GM12891 (cell line): Measurements from ENCODE around the gene CARM1.

Source experiments
- DNase-seq: peaks from one replicate; pipeline ENCODE4 v3.0.0; 2011; ENCODE audit warnings: low spot score; ENCODE audit not compliant: insufficient read length
- FAIRE-seq: peaks from 2 replicates; lab custom pipeline; 2011; peaks lifted over from hg19 to GRCh38; lab: Jason Lieb, UNC
- PAX5 ChIP-seq: IDR thresholded peaks from 2 replicates; pipeline ENCODE4 v1.6.1; 2011; ENCODE audit warnings: low read length, moderate library complexity, mild to moderate bottlenecking; ENCODE audit not compliant: insufficient read depth, severe bottlenecking
- POLR2A ChIP-seq: IDR thresholded peaks from 2 replicates; pipeline ENCODE4 v1.6.1; 2011; ENCODE audit warnings: low read depth, low read length, control low read depth
- POLR2AphosphoS5 ChIP-seq: IDR thresholded peaks from 2 replicates; pipeline ENCODE4 v1.6.1; 2011; ENCODE audit warnings: low read depth, low read length, control low read depth
- POU2F2 ChIP-seq: IDR thresholded peaks from 2 replicates; pipeline ENCODE4 v1.6.1; 2011; ENCODE audit warnings: low read depth, mild to moderate bottlenecking, control low read depth, low read length, moderate library complexity
- SPI1 ChIP-seq: IDR thresholded peaks from 2 replicates; pipeline ENCODE4 v1.6.1; 2011; ENCODE audit warnings: low read depth, low read length, control low read depth
- TAF1 ChIP-seq: IDR thresholded peaks from 2 replicates; pipeline ENCODE4 v1.6.1; 2011; ENCODE audit warnings: low read depth, low read length, control low read depth

Gene CARM1

DNA sequence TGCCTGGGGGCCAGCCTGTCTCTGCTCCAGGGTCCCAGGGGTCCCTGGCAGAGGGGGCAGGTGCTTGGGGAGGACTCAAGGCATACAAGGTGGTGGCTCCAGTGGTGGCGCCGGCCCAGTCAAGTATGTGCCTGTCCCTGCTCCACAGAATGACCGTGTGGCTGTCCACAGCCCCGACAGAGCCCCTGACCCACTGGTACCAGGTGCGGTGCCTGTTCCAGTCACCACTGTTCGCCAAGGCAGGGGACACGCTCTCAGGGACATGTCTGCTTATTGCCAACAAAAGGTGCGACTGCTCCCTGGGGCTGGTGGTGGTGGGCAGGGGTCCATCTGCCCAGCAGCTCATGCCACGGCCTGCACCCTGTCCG is 48.9 kb downstream of the CARM1 start:
- TF ChIP-seq TAF1 (no peak), POU2F2 (no peak), POLR2AphosphoS5 (no peak)
- FAIRE-seq (no peak), DNase-seq (no peak)

- TF ChIP-seq POLR2A = no peak
- no peak for TF ChIP-seq POLR2AphosphoS5
- TF ChIP-seq TAF1 = no peak
- no peak for TF ChIP-seq POU2F2
- TF ChIP-seq PAX5 = no peak
- DNase-seq = no peak
- FAIRE-seq = no peak
Observed at GRCh38 chr19:10920781-10921180, 49.4 kb downstream of the CARM1 start.

- no peak for FAIRE-seq
- TF ChIP-seq TAF1 (no peak), POU2F2 (0 out of 2 replicates have a peak, but pooled peaks have one; percentile 31), POLR2AphosphoS5 (0 out of 2 replicates have a peak, but pooled peaks have one; percentile 3)
- no peak for DNase-seq
Observed at GRCh38 chr19:10921199-10921909, 50.0 kb downstream of the CARM1 start.

DNA sequence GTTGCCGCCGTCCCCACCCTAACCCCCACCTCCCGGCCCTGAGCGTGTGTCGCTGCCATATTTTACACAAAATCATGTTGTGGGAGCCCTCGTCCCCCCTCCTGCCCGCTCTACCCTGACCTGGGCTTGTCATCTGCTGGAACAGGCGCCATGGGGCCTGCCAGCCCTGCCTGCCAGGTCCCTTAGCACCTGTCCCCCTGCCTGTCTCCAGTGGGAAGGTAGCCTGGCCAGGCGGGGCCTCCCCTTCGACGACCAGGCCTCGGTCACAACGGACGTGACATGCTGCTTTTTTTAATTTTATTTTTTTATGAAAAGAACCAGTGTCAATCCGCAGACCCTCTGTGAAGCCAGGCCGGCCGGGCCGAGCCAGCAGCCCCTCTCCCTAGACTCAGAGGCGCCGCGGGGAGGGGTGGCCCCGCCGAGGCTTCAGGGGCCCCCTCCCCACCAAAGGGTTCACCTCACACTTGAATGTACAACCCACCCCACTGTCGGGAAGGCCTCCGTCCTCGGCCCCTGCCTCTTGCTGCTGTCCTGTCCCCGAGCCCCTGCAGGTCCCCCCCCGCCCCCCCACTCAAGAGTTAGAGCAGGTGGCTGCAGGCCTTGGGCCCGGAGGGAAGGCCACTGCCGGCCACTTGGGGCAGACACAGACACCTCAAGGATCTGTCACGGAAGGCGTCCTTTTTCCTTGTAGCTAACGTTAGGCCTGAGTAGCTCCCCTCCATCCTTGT is 50.7 kb downstream of the CARM1 start:
- FAIRE-seq = no peak
- no peak for TF ChIP-seq POLR2A
- no peak for TF ChIP-seq TAF1
- no peak for TF ChIP-seq SPI1
- no peak for TF ChIP-seq POU2F2
- TF ChIP-seq POLR2AphosphoS5 = no peak
- TF ChIP-seq PAX5 = no peak
- DNase-seq = no peak

- DNase-seq (no peak), FAIRE-seq (no peak)
- no peak for TF ChIP-seq SPI1
- no peak for TF ChIP-seq PAX5
Observed at GRCh38 chr19:10922638-10923014, 51.3 kb downstream of the CARM1 start.

DNA sequence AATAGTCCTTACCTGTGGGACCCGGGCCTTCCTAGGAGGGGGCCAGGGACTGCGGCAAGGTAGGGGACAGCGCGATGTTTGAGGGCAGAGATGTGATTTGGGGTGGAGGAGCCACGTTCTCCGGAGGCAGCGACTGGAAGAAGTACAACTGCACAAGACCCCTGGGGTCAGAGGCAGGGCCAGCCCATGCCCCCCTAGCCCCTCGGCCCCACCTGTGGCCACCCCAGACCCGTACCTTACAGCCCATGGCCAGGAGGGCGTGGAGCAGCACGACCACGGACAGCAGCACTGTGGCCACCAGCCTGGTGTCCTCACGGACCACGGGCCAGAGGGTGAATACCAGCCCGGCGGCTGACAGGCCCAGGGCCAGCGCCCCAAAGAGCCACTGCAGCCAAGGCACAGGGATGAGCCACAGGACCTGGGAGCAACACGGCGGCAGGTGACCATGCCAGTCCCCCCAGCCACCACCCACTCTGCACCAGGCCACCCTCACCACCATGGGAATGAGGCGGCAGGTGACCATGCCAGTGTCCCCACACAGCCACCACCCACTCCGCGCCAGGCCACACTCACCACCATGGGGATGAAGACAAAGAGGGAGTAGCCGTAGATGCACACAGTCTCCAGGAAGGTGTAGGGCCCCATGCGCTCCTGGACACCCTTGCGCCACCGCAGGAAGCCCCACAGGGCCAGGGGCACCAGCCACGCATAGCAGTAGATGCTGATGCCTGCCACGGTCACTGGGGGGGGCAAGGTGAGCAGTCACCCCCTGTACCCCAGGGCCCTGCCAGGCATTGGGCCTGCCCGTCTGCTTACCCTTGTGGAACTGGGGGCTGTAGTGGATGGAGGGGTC is 52.1 kb downstream of the CARM1 start:
- no peak for DNase-seq
- TF ChIP-seq SPI1 = no peak
- no peak; the same call in 1 of the 2 replicates for TF ChIP-seq POLR2A
- TF ChIP-seq POU2F2 = no peak
- TF ChIP-seq TAF1 = no peak
- TF ChIP-seq PAX5 = no peak
- no peak for TF ChIP-seq POLR2AphosphoS5
- FAIRE-seq = no peak

DNA sequence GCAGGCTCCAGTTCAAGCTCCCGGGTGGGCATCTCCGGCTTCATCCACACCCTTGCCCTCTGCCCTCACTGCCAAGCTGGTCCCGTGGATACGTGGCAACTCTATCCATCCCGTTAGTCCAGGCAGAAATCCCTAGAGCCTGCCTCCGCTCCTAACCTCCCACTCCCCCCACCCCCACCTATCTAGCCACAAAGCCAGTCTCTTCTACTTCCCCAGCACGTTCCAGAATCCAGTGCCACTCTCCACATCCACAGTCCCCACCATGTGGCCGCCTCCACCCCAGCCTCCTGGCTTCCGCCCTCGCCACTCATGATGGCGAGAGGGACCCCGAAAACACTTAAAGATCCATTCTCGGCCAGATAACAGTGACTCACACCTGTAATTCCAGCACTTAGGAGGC is 53.2 kb downstream of the CARM1 start:
- TF ChIP-seq PAX5 (no peak), POLR2A (no peak), TAF1 (no peak), POU2F2 (no peak)
- no peak for DNase-seq
- FAIRE-seq = no peak

- no peak for FAIRE-seq
Observed at GRCh38 chr19:10927730-10928562, 56.6 kb downstream of the CARM1 start.

DNA sequence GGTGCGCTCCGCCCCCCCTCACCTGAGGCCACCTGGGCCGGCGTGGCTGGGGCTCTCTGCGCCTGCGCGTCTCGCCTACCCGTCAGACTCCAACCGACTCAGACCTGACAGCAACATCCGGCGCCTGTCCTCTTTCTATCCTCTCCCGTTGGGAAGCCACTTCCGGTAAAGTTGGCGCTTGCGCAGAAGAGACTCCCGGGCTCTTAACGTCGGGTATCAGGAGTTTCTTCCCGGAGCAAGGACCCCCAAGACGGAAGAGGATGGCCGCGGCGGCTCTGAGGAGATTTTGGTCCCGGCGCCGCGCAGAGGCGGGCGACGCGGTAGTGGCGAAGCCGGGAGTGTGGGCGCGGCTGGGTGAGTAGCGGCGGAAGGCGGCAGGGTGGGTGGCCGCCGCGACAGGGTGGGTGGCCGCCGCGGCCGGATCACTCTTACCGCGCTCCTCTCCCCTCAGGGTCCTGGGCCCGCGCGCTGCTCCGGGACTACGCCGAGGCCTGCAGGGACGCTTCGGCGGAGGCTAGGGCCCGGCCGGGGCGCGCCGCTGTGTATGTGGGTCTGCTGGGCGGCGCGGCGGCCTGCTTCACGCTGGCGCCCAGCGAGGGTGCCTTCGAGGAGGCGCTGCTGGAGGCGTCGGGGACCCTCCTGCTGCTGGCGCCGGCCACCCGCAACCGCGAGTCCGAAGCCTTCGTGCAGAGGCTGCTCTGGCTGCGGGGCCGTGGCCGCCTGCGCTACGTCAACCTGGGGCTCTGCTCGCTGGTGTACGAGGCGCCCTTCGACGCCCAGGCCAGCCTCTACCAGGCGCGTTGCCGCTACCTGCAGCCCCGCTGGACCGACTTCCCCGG is 57.4 kb downstream of the CARM1 start, which contains the start of the genes TIMM29 and YIPF2:
TIMM29 (plus strand) TSS at position 249 of the 839 bp plus-strand sequence; CDS start at position 261, 12 bp downstream.
YIPF2 (minus strand) TSS at position 77 of the 839 bp plus-strand sequence. CDS start 229 bp downstream, outside the sequence.
- peak; percentile 95 for FAIRE-seq
- peak; percentile 59; the same call in 1 of the 2 replicates for TF ChIP-seq POLR2AphosphoS5
- no peak for TF ChIP-seq PAX5
- peak; percentile 50; the same call in 1 of the 2 replicates for TF ChIP-seq POU2F2
- TF ChIP-seq SPI1 = peak; percentile 29; the same call in 1 of the 2 replicates
- TF ChIP-seq POLR2A = peak; percentile 65; the same call in 1 of the 2 replicates
- TF ChIP-seq TAF1 = peak; percentile 74; the same call in 1 of the 2 replicates
- DNase-seq = peak; percentile 99

More at GRCh38 chr19:10927730-10928562, 56.6 kb downstream of the CARM1 start:
- 0 out of 2 replicates have a peak, but pooled peaks have one; percentile 10 for TF ChIP-seq SPI1
- no peak for TF ChIP-seq TAF1
- no peak for DNase-seq
